ENCODE measurements around the gene KAT7.
A peak's percentile ranks its signal among the peaks of the same experiment; 100 is the strongest.
"Not testable (repeated sequence)": the region's sequence is repeated elsewhere in the genome, so short reads cannot be mapped to it uniquely, and the experiment has no call there.

KAT7 gene

GRCh38 chr17:49798182-49798581 is 9.7 kb downstream of the KAT7 start:
- CTCF ChIA-PET, result interaction anchor here (0.9 to 1.3 kb wide), 3 partner anchors 154 to 228 kb away, joined by 3 to 4 read pairs (median 3); no protein-coding TSS in a partner anchor
- DNase-seq, result no peak

GRCh38 chr17:49798738-49799137 is 10.3 kb downstream of the KAT7 start:
- H3K27ac Mint-ChIP-seq, result no peak overlapping the region
- H3K4me3 Mint-ChIP-seq, result no peak overlapping the region
- H3K27me3 Mint-ChIP-seq, result no peaks in the 10 kb centered on the region
- CTCF ChIA-PET, result interaction anchor here (0.9 kb wide), 1 partner anchor 155 kb away, joined by 3 read pairs; no protein-coding TSS in a partner anchor
- no peak for DNase-seq
- peaks cover 54% of the 10 kb centered on the region for H3K36me3 Mint-ChIP-seq
- no peaks in the 10 kb centered on the region for H3K9me3 Mint-ChIP-seq
- H3K4me1 Mint-ChIP-seq, result peaks cover 32% of the 10 kb centered on the region

More at GRCh38 chr17:49798182-49798581, 9.7 kb downstream of the KAT7 start:
- H3K27ac Mint-ChIP-seq, result no peak overlapping the region
- no peaks in the 10 kb centered on the region for H3K9me3 Mint-ChIP-seq
- H3K27me3 Mint-ChIP-seq, result no peaks in the 10 kb centered on the region
- peaks cover 58% of the 10 kb centered on the region for H3K36me3 Mint-ChIP-seq
- H3K4me1 Mint-ChIP-seq, result peaks cover 34% of the 10 kb centered on the region
- no peak overlapping the region for H3K4me3 Mint-ChIP-seq

GRCh38 chr17:49809056-49809455 is 20.6 kb downstream of the KAT7 start:
- Mint-ChIP-seq H3K4me1 (peaks cover 12% of the 10 kb centered on the region), H3K4me3 (no peak overlapping the region), H3K36me3 (peaks cover 53% of the 10 kb centered on the region), H3K27me3 (no peaks in the 10 kb centered on the region), H3K27ac (no peak overlapping the region), H3K9me3 (no peaks in the 10 kb centered on the region)
- no peak for DNase-seq
- CTCF ChIA-PET, result no interaction called here

- H3K9me3 Mint-ChIP-seq, result no peaks in the 10 kb centered on the region
- CTCF ChIA-PET, result no interaction called here
- peaks cover 66% of the 10 kb centered on the region for H3K4me1 Mint-ChIP-seq
- H3K36me3 Mint-ChIP-seq, result peaks cover 59% of the 10 kb centered on the region
- H3K27ac Mint-ChIP-seq, result peak overlapping the region; percentile 69
- H3K4me3 Mint-ChIP-seq, result no peak overlapping the region
- no peaks in the 10 kb centered on the region for H3K27me3 Mint-ChIP-seq
- no peak for DNase-seq
Measured at GRCh38 chr17:49814781-49815529, 26.5 kb downstream of the KAT7 start.

GRCh38 chr17:49815761-49816281 is 27.3 kb downstream of the KAT7 start:
- DNase-seq, result no peak

GRCh38 chr17:49817993-49818392 is 29.5 kb downstream of the KAT7 start:
- peak; percentile 76 for DNase-seq
- CTCF ChIA-PET, result interaction anchor here (0.9 to 2.0 kb wide), 2 partner anchors 109 to 261 kb away, joined by 3 to 4 read pairs; no protein-coding TSS in a partner anchor
- Mint-ChIP-seq H3K4me1 (peaks cover 82% of the 10 kb centered on the region), H3K9me3 (no peaks in the 10 kb centered on the region), H3K27me3 (no peaks in the 10 kb centered on the region), H3K27ac (peak overlapping the region; percentile 96), H3K4me3 (peak overlapping the region; percentile 65), H3K36me3 (peaks cover 72% of the 10 kb centered on the region)

More at GRCh38 chr17:49815761-49816281, 27.3 kb downstream of the KAT7 start:
- H3K27me3 Mint-ChIP-seq, result no peaks in the 10 kb centered on the region
- CTCF ChIA-PET, result interaction anchor here (2.0 kb wide), 1 partner anchor 258 kb away, joined by 4 read pairs; no protein-coding TSS in a partner anchor
- H3K4me3 Mint-ChIP-seq, result no peak overlapping the region
- peaks cover 62% of the 10 kb centered on the region for H3K36me3 Mint-ChIP-seq
- H3K4me1 Mint-ChIP-seq, result peaks cover 72% of the 10 kb centered on the region
- no peaks in the 10 kb centered on the region for H3K9me3 Mint-ChIP-seq
- H3K27ac Mint-ChIP-seq, result peak overlapping the region; percentile 74

- no peaks in the 10 kb centered on the region for H3K27me3 Mint-ChIP-seq
- CTCF ChIA-PET, result no interaction called here
- no peak for DNase-seq
- H3K9me3 Mint-ChIP-seq, result no peaks in the 10 kb centered on the region
- H3K36me3 Mint-ChIP-seq, result peaks cover 74% of the 10 kb centered on the region
- peak overlapping the region; percentile 96 for H3K27ac Mint-ChIP-seq
- H3K4me3 Mint-ChIP-seq, result peak overlapping the region; percentile 18
- H3K4me1 Mint-ChIP-seq, result peaks cover 75% of the 10 kb centered on the region
Measured at GRCh38 chr17:49819138-49819537, 30.7 kb downstream of the KAT7 start.

GRCh38 chr17:49819651-49820050 is 31.2 kb downstream of the KAT7 start:
- peaks cover 70% of the 10 kb centered on the region for H3K36me3 Mint-ChIP-seq
- no peak overlapping the region for H3K4me3 Mint-ChIP-seq
- CTCF ChIA-PET, result no interaction called here
- H3K27ac Mint-ChIP-seq, result no peak overlapping the region
- peaks cover 70% of the 10 kb centered on the region for H3K4me1 Mint-ChIP-seq
- H3K27me3 Mint-ChIP-seq, result no peaks in the 10 kb centered on the region
- H3K9me3 Mint-ChIP-seq, result no peaks in the 10 kb centered on the region
- no peak for DNase-seq

GRCh38 chr17:49820773-49821172 is 32.3 kb downstream of the KAT7 start:
- H3K9me3 Mint-ChIP-seq, result no peaks in the 10 kb centered on the region
- DNase-seq, result no peak
- H3K27me3 Mint-ChIP-seq, result no peaks in the 10 kb centered on the region
- H3K36me3 Mint-ChIP-seq, result peaks cover 71% of the 10 kb centered on the region
- peaks cover 59% of the 10 kb centered on the region for H3K4me1 Mint-ChIP-seq
- CTCF ChIA-PET, result no interaction called here
- H3K4me3 Mint-ChIP-seq, result no peak overlapping the region
- peak overlapping the region; percentile 77 for H3K27ac Mint-ChIP-seq

GRCh38 chr17:49821466-49821865 is 33.0 kb downstream of the KAT7 start:
- no peaks in the 10 kb centered on the region for H3K9me3 Mint-ChIP-seq
- CTCF ChIA-PET, result interaction anchor here (1.4 kb wide), 1 partner anchor 114 kb away, joined by 4 read pairs; the partner anchor contains the start of gene SLC35B1
- peak overlapping the region; percentile 77 for H3K27ac Mint-ChIP-seq
- H3K36me3 Mint-ChIP-seq, result peaks cover 74% of the 10 kb centered on the region
- peaks cover 52% of the 10 kb centered on the region for H3K4me1 Mint-ChIP-seq
- H3K27me3 Mint-ChIP-seq, result no peaks in the 10 kb centered on the region
- no peak for DNase-seq
- H3K4me3 Mint-ChIP-seq, result no peak overlapping the region

GRCh38 chr17:49821916-49822315 is 33.4 kb downstream of the KAT7 start:
- Mint-ChIP-seq H3K4me3 (no peak overlapping the region), H3K27ac (no peak overlapping the region), H3K36me3 (peaks cover 71% of the 10 kb centered on the region), H3K27me3 (no peaks in the 10 kb centered on the region), H3K4me1 (peaks cover 47% of the 10 kb centered on the region), H3K9me3 (no peaks in the 10 kb centered on the region)
- no peak for DNase-seq
- CTCF ChIA-PET, result interaction anchor here (1.4 kb wide), 1 partner anchor 115 kb away, joined by 4 read pairs; the partner anchor contains the start of gene SLC35B1

GRCh38 chr17:49822829-49823228 is 34.3 kb downstream of the KAT7 start:
- Mint-ChIP-seq H3K27me3 (no peaks in the 10 kb centered on the region), H3K9me3 (no peaks in the 10 kb centered on the region), H3K4me3 (no peak overlapping the region), H3K4me1 (peaks cover 38% of the 10 kb centered on the region), H3K27ac (no peak overlapping the region), H3K36me3 (peaks cover 71% of the 10 kb centered on the region)
- no peak for DNase-seq
- CTCF ChIA-PET, result interaction anchor here (1.4 kb wide), 1 partner anchor 115 kb away, joined by 4 read pairs; the partner anchor contains the start of gene SLC35B1

GRCh38 chr17:49823614-49824013 is 35.1 kb downstream of the KAT7 start:
- H3K27ac Mint-ChIP-seq, result no peak overlapping the region
- no peak for DNase-seq
- CTCF ChIA-PET, result no interaction called here

GRCh38 chr17:49825645-49826044 is 37.2 kb downstream of the KAT7 start:
- Mint-ChIP-seq H3K36me3 (peaks cover 72% of the 10 kb centered on the region), H3K4me3 (no peak overlapping the region), H3K9me3 (no peaks in the 10 kb centered on the region), H3K27me3 (no peaks in the 10 kb centered on the region), H3K27ac (peak overlapping the region; percentile 0), H3K4me1 (peaks cover 12% of the 10 kb centered on the region)
- DNase-seq, result no peak
- CTCF ChIA-PET, result no interaction called here

More at GRCh38 chr17:49823614-49824013, 35.1 kb downstream of the KAT7 start:
- Mint-ChIP-seq H3K27me3 (no peaks in the 10 kb centered on the region), H3K4me1 (peaks cover 30% of the 10 kb centered on the region), H3K9me3 (no peaks in the 10 kb centered on the region), H3K4me3 (no peak overlapping the region), H3K36me3 (peaks cover 74% of the 10 kb centered on the region)

- Mint-ChIP-seq H3K27ac (peak overlapping the region; percentile 20), H3K36me3 (peaks cover 62% of the 10 kb centered on the region)
- H3K4me1 Mint-ChIP-seq, H3K4me3 Mint-ChIP-seq, H3K9me3 Mint-ChIP-seq, H3K27me3 Mint-ChIP-seq, CTCF ChIA-PET, DNase-seq: not testable (repeated sequence)
Measured at GRCh38 chr17:49828325-49828724, 39.8 kb downstream of the KAT7 start.

Measured in activated naive CD4-positive, alpha-beta T cell treated with anti-CD3 and anti-CD28 coated beads, Interleukin-2, amount 10 ng/mL, durations not matched to agents 7 days and 5 days (primary cell).